ENCODE measurements around the gene EIF4G1. TPM values are rescaled to one million over a fixed set of nuclear protein-coding genes. Genes with fewer than 3 reads are reported as not detected.

The EIF4G1 gene
- total and polyA plus RNA-seq, 2 of the 4 experiments (the other 2 are of a cell fraction) = 225 to 274 TPM

DNA sequence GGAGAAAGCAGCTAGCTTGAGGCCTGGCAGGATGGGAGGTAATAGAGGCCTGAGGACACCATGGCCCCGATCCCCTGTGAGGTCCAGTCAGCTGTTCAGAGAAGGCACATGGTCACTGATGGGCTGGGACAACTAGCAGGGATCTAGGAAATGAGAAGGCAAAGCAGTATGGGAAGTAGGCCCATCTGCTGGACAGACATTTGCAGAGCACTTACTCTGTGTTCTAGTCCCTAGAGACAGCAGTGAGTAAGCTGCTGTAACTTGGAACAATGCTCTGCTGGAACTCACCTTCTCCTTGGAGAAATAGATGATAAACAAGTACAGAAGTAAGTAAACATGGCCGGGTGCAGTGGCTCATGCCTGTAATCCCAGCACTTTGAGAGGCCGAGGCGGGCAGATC lies 31.5 kb upstream of the EIF4G1 start:
- 50% methylated on average over 1 of the region's 4 CpGs; no CpG with 5 or more reads in 1 of the 2 experiments for WGBS, 2 experiments (ENCODE audit: extremely low coverage in 2 of 2, insufficient read length in 1 of 2)
- no peaks in the 10 kb centered on the region for H3K4me1 ChIP-seq (ENCODE audit: control insufficient read depth, insufficient read depth, low read length)
- DNase-seq = no peak
- no peak overlapping the region for H4K5ac ChIP-seq (ENCODE audit: low read depth, low read length)
- no peak overlapping the region for H2AK9ac ChIP-seq (replicated peaks; ENCODE audit: low read depth, low read length, poor library complexity)
- H2AFZ ChIP-seq (replicated peaks; ENCODE audit: low read length, poor library complexity) = no peak overlapping the region
- no peak overlapping the region for H2BK5ac ChIP-seq (ENCODE audit: low read depth, low read length, poor library complexity, severe bottlenecking)
- dilution Hi-C loops (cut with HindIII; ENCODE audit: low sequenced_read_pairs, unreplicated experiment) = no loop called here
- H3K9me1 ChIP-seq (ENCODE audit: insufficient read depth, low read length) = no peaks in the 10 kb centered on the region
- H3K27me3 ChIP-seq (ENCODE audit: control insufficient read depth, insufficient read depth, low read length) = peaks cover 48% of the 10 kb centered on the region
- H3K18ac ChIP-seq (ENCODE audit: low read depth, low read length) = no peak overlapping the region
- H4K20me1 ChIP-seq (ENCODE audit: insufficient read depth, low read length) = no peaks in the 10 kb centered on the region
- H2BK120ac ChIP-seq (ENCODE audit: low read depth, low read length) = no peak overlapping the region
- CTCF ChIA-PET = interaction anchor here (0.6 kb wide), 1 partner anchor 467 kb away, joined by 4 read pairs; no protein-coding TSS in a partner anchor
- no peaks in the 10 kb centered on the region for H3K79me1 ChIP-seq (ENCODE audit: low read depth in 1 of 2, low read length in 2 of 2)
- intact Hi-C loops (cut with micrococcal nuclease) = no loop called here
- H3K9me3 ChIP-seq (ENCODE audit: control insufficient read depth, insufficient read depth, low read length) = peaks cover 3% of the 10 kb centered on the region
- POLR2A ChIA-PET (ENCODE audit: unreplicated experiment) = interaction anchor here (0.5 kb wide), 1 partner anchor 257 kb away, joined by 11 read pairs; no protein-coding TSS in a partner anchor
- H3K27ac ChIP-seq (ENCODE audit: insufficient read depth, low read length) = no peak overlapping the region
- in situ Hi-C loops (cut with MboI; ENCODE audit: low sequenced_read_pairs) = loop anchor here (10.0 kb wide), 1 partner anchor 388 kb away; no protein-coding TSS in a partner anchor
- H3K9ac ChIP-seq (ENCODE audit: low read depth, low read length) = no peak overlapping the region
- H3K14ac ChIP-seq (replicated peaks; ENCODE audit: low read depth, low read length) = no peak overlapping the region
- no peak overlapping the region for H2AK5ac ChIP-seq (ENCODE audit: low read depth, low read length)
- no peak overlapping the region for H3K4ac ChIP-seq (ENCODE audit: low read depth, low read length)
- no peak for ATAC-seq (ENCODE audit: low read depth)
- no peak overlapping the region for H3K56ac ChIP-seq (ENCODE audit: extremely low read depth, insufficient read depth, low read length)
- TF ChIP-seq RCOR1 (IDR thresholded peaks at IDR 0.05; ENCODE audit: insufficient replicate concordance, low read length) (no peak), MAZ (IDR thresholded peaks at IDR 0.05; ENCODE audit: borderline replicate concordance, low read depth, low read length) (no peak), NFE2L2 (IDR thresholded peaks at IDR 0.05; ENCODE audit: low read depth, low read length) (no peak), RAD21 (IDR thresholded peaks at IDR 0.05; ENCODE audit: low read length) (no peak), POLR2A (IDR thresholded peaks at IDR 0.05; ENCODE audit: low read depth, low read length) (no peak), CHD1 (IDR thresholded peaks at IDR 0.05; ENCODE audit: low read depth, low read length) (no peak), FOS (IDR thresholded peaks at IDR 0.05; ENCODE audit: low read depth, low read length) (no peak), BHLHE40 (IDR thresholded peaks at IDR 0.05; ENCODE audit: low read depth, low read length) (no peak), CEBPB (IDR thresholded peaks at IDR 0.05; ENCODE audit: low read depth, low read length) (no peak)
- TF ChIP-seq, protein P1, sequence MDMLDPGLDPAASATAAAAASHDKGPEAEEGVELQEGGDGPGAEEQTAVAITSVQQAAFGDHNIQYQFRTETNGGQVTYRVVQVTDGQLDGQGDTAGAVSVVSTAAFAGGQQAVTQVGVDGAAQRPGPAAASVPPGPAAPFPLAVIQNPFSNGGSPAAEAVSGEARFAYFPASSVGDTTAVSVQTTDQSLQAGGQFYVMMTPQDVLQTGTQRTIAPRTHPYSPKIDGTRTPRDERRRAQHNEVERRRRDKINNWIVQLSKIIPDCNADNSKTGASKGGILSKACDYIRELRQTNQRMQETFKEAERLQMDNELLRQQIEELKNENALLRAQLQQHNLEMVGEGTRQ (IDR thresholded peaks at IDR 0.05; ENCODE audit: low read depth, low read length) = no peak
- TF ChIP-seq, protein P2, sequence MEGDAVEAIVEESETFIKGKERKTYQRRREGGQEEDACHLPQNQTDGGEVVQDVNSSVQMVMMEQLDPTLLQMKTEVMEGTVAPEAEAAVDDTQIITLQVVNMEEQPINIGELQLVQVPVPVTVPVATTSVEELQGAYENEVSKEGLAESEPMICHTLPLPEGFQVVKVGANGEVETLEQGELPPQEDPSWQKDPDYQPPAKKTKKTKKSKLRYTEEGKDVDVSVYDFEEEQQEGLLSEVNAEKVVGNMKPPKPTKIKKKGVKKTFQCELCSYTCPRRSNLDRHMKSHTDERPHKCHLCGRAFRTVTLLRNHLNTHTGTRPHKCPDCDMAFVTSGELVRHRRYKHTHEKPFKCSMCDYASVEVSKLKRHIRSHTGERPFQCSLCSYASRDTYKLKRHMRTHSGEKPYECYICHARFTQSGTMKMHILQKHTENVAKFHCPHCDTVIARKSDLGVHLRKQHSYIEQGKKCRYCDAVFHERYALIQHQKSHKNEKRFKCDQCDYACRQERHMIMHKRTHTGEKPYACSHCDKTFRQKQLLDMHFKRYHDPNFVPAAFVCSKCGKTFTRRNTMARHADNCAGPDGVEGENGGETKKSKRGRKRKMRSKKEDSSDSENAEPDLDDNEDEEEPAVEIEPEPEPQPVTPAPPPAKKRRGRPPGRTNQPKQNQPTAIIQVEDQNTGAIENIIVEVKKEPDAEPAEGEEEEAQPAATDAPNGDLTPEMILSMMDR (conservative IDR thresholded peaks at IDR 0.05; ENCODE audit: low read depth, low read length) = no peak
- H4K91ac ChIP-seq (ENCODE audit: insufficient read depth, low read depth, low read length) = no peak overlapping the region
- no TSS peak for BruUV-seq (replicated peaks)
- H2BK15ac ChIP-seq (ENCODE audit: low read depth, low read length) = no peak overlapping the region
- no peak overlapping the region for H4K8ac ChIP-seq (ENCODE audit: low read depth in 2 of 2, low read length in 2 of 2)
- H3K4me3 ChIP-seq (ENCODE audit: insufficient read depth, low read depth, low read length) = no peak overlapping the region
- no peak overlapping the region for H3K23ac ChIP-seq (ENCODE audit: low read depth, low read length)
- H2BK20ac ChIP-seq (ENCODE audit: low read depth, low read length) = no peak overlapping the region
- H3K36me3 ChIP-seq (ENCODE audit: control insufficient read depth, insufficient read depth, low read length) = no peaks in the 10 kb centered on the region
- no peak overlapping the region for H3K4me2 ChIP-seq (ENCODE audit: low read depth, low read length)

Measured in IMR-90 (cell line).